22Rv1 (cell line): ENCODE results near the gene WWOX.

Experiments
- H3K27ac ChIP-seq: fragments of 450-650 bp; 2 replicates; pipeline ENCODE4 v1.5.1; 2017
- ZFX ChIP-seq: fragments of 450-650 bp; IDR thresholded peaks from 2 replicates; pipeline ENCODE4 v1.6.1; 2017; ENCODE audit warnings: antibody characterized with exemption, borderline replicate concordance
- TF ChIP-seq, protein P1 (sequence below): fragments of 450-650 bp; IDR thresholded peaks from 2 replicates; pipeline ENCODE4 v1.5.1; 2017; ENCODE audit warnings: mild to moderate bottlenecking

The WWOX gene

DNA sequence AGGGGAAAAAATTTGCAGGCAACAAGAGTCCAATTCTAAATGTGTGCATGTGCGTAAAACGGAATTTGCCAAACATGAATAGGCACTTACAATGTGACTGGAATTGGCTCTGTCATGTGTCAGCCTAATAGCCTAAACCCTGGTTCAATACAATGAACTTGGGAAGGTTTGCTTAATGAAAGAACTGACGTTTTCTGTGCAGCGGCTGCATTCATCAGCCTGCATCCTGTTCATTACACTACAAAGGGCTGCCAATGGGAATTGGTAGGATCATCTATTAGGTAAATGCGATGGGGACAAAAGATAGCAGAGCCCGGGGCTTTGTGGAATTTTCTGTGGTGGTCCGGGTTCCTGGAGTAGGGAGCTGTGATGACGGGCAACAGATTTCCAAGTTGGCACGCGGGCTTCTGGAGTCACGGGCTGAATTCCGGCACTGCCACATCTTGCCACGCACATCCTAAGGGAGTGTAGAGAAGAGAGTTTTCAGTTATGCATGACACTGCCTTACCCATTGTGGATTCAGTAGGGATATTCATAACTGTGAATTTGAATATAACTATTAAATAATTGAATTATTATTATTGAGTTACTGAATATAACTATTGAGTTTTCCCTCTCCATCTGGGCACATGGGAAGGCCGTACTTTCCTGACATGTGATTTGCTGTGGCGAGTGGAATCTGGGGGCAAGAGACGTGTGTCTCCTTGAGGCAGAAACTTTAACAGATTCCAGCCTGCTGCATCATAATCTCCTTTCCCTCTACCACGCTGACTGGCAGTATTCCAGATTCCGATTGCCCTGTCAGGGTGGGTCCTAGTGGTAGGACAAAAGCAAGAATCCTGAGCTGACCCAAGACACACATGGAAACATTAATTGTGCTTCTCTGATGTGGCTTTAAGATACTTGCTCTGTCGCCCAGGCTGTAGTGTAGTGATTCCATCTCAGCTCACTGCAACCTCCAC, 565.6 kb downstream of the WWOX start:
- TF ChIP-seq, protein P1, sequence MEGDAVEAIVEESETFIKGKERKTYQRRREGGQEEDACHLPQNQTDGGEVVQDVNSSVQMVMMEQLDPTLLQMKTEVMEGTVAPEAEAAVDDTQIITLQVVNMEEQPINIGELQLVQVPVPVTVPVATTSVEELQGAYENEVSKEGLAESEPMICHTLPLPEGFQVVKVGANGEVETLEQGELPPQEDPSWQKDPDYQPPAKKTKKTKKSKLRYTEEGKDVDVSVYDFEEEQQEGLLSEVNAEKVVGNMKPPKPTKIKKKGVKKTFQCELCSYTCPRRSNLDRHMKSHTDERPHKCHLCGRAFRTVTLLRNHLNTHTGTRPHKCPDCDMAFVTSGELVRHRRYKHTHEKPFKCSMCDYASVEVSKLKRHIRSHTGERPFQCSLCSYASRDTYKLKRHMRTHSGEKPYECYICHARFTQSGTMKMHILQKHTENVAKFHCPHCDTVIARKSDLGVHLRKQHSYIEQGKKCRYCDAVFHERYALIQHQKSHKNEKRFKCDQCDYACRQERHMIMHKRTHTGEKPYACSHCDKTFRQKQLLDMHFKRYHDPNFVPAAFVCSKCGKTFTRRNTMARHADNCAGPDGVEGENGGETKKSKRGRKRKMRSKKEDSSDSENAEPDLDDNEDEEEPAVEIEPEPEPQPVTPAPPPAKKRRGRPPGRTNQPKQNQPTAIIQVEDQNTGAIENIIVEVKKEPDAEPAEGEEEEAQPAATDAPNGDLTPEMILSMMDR = no peak
- TF ChIP-seq ZFX = no peak
- no peak overlapping the region for H3K27ac ChIP-seq

DNA sequence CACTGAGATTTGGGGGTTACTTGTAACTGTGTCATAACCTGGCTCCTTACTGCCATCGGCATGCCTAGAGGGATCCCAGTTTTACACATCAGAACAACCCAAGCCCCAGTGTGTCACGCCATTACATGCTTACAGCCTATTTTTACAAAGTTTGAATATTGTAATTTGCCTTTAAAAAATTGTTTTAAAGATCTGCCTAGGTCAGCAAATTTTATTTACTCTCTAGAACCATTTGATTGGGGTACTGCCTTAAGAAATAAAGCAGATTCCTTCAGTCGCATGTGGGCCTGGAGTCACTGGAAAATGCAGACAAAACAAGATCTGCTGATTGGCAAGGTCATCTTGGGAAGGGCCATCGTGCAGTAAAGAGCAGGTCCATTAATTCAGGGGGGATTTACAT, 566.9 kb downstream of the WWOX start:
- TF ChIP-seq, protein P1 = no peak
- no peak for TF ChIP-seq ZFX
- no peak overlapping the region for H3K27ac ChIP-seq

DNA sequence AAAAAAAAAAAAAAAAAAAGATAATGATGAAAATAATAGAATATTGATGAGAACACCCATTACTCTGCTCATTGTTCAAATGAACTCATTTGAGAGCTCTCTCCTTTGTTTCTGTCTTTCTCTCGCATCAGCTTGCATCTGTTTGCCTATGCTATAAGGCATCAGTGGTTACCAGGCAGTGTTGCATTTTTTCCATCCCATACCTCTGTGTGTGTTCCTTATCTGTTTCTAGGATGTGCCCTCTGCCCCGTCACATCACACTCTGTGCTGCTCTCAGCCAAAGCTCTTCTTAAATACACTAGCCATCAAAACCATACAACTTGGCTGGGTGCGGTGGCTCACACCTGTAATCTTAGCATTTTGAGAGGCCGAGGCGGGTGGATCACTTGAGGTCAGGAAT, 568.2 kb downstream of the WWOX start:
- TF ChIP-seq, protein P1 = no peak
- no peak for TF ChIP-seq ZFX
- no peak overlapping the region for H3K27ac ChIP-seq

DNA sequence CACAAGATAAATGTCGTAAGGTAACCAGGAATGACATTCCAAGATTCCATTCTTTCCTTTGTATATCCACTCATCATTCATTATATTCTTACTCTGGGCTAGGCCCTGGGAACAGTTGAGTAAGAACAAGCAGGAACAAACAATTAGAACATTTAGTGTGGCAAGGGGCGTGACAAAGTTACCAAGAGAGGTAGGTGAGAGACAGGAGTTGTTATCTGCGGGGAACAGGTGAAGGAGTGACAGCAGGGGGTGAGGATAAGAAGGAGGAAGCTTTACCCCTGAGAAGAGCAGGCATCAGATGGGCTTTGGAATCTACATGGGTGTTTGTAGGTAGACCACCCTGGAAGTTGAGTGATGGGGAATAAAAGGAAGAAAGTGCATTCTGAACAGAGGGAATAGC, 568.9 kb downstream of the WWOX start:
- no peak overlapping the region for H3K27ac ChIP-seq
- TF ChIP-seq, protein P1 = no peak
- TF ChIP-seq ZFX = no peak

DNA sequence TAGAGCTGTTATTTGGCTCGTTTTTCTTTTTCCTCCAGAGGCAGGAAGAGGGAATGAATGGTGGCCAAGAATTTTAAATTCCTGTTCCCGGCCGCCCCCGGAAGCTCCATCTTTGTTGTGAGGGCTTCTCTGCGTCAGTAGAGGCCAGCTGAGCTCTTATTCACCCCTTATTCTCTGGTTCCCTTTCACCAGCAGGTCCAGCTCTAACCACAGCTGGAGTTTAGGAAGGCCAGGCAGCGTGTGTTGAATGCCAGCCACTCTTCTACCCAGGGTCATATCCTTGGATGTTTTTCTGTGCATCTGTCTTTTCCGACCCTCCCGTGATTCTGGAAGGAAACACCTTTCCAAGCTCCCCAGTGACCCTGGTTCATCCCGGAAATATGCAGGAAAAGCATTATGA, 570.5 kb downstream of the WWOX start:
- TF ChIP-seq ZFX = no peak
- TF ChIP-seq, protein P1 = no peak
- no peak overlapping the region for H3K27ac ChIP-seq

DNA sequence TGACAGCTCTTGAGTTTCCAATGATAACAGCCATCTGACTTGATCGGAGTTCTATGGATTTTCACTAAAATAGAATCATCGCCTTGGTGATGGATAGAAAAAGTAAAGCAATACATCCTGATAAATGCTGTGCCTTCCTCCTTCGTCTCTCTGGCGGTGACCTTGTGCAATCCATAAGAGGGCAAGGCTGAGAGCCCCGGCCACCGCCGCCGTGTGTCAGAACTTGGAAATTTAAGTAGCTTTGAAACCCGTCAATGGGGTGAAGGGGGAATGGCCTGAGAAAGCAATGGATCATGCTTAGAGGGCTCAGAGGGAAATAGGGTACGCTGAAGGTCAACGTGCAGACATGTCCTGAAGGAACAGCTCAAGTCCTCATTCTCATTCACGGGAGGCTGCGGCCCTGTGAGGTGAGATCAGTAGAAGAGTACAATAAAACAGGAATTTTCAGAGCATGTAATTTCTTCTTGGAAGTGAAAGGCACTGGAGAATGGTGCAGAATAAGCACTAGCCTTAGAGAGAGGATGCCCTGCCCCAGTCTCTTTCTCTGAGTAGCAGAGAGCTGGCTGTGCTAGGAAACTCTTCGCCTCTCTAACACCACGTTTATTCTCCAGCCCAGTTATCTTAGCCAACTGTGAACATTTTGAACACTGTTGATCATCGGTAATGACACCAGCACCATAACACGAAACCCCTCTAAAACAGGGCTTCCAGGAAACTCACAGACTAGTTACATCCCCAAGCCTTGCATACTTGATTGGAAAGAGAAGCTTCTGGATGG, 573.5 kb downstream of the WWOX start:
- H3K27ac ChIP-seq = no peak overlapping the region
- no peak for TF ChIP-seq ZFX
- TF ChIP-seq, protein P1 = no peak
